Right forelimb (tissue), 1 donor: ENCODE measurements around the gene CACNA1B.
A peak's percentile ranks its signal among the peaks of the same experiment; 100 is the strongest.
"Not testable (repeated sequence)": the region's sequence is repeated elsewhere in the genome, so short reads cannot be mapped to it uniquely, and the experiment has no call there.

Experiments used
- DNase-seq: peaks from one replicate; pipeline ENCODE4 v3.0.0-alpha.2; 2018

CACNA1B gene

DNA sequence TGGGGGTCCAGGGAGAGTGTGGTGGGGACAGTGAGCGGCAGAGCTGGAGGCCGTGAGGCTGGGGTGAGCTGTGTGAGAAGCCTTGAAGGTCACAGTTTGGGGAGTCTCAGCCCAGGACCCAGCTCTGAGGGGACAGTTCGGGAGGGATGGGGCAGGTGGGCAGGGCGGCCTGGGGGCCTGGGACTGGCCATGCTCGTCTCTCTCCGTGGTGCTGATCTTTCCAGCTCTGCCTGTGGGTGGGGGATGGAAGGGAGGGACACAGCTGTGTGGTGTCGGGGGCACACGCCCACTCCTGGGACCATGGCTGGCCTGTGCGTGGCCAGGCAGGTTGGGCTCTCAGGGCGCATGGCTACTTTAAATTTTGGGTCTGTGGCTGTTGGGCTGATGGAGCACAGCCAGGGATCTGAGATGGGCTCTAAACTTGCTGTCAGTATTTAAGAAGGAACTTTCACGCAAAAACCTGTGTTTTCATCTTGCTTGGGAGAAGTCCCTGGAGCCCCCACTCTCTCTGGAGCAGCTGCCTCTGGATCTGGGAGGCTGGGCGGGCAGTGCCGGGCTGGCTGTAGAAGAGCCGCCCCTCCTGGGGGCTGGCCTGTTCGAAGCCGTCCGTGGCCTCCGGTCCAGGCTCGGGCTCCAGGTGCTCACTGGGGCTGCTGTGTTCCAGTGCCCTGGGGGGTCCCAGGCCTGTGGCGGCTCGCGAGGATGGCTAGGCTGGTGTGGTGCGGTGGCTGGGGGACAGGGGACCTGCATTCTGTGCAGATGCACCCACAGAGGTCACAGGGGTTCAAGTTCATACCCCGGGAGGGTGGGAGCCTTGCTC lies 13.4 kb downstream of the CACNA1B start:
- DNase-seq: not testable (repeated sequence)

DNA sequence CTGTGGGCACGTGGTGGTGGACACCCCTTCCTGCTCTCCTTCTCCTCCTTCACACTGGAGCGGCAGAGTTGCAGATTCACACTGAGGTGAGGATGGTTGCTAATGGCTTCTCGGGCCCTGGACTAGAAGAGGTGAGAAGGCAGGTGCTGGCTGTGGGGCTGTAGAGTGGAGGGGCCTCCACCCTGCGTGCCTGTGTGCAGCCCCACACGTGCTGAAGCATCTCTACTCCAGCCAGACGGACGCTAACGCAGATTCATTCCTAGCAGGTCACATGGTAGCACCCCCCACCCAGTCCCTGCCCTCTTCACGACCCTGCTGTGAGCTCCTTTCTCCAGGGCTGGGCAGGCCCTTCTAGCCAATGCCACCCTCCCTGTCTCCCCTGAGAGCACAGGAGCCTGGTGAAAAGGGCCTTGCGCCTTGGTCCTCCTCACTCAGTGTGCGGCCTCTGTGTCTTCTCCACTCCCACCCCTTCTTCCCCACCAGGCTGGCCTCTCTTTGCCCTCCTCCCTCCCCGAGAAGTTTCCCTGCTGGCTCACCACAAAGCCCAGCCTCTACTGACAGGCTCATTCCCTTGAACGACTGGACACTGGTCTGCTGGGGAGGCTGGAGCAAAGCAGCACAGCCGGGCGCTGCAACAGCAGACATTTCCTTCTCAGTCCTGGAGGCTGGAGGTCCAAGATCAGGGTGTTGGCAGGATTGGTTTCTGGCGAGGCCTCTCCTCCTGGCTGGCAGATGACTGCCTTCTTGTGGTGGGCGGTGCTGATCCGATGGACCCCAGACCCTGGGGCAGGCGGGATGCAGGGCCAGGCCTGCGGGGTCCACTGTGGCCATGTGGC lies 14.2 kb downstream of the CACNA1B start:
- DNase-seq: no peak

DNA sequence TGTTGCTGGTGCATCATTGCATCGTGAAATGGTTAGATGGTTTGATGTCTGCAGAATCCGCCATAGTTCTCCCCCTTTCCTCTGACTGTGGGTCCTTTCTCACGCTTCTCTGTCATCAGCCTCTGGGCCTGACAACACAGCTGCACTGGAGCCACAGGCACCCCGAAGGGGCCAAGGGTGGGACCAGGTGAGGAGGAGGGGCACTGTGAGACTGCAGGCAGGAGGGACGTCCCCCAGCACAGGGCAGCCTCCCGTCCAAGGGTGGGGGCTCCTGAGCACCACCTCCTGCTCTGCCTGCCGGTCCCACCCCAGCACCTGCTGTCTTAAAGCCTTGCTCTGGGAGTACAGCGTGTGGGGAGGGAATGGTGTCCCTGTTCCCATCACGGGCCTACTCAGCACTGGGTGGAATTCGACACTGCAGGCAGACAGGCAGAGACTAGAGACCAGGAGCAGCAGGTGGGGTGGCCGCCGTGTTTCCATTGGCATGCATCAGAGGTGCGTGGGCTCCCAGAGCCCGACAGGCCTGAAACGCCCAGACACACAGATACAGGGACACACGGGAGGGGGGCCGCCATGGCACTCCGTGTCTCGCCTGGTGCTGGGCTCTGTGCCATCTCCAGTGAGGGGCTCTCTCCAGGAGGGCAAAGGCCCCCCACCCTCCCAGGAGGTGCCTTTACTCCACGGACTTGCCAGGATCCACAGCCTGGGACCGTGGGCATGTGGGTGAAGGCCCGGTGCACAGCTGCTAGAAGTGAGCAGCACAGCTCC lies 15.0 kb downstream of the CACNA1B start:
- DNase-seq: no peak

DNA sequence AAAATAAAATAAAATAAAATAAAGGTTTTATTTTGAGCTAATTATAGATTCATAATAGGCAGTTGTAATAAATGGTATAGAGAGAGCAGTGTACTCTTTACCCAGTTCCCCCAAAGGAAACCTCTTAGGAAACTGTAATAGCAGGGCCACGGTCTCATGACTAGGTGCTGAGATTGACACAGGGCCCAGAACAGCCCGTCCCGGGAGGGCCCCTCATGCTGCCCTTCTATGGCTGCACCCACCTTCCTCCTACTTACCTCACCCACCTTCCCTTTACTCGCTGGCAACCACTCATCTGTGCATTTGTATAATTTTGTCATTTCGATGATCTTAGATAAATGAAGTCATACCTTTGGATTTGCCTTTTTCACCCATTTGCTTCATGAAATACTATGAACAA lies 16.1 kb downstream of the CACNA1B start:
- no peak for DNase-seq

DNA sequence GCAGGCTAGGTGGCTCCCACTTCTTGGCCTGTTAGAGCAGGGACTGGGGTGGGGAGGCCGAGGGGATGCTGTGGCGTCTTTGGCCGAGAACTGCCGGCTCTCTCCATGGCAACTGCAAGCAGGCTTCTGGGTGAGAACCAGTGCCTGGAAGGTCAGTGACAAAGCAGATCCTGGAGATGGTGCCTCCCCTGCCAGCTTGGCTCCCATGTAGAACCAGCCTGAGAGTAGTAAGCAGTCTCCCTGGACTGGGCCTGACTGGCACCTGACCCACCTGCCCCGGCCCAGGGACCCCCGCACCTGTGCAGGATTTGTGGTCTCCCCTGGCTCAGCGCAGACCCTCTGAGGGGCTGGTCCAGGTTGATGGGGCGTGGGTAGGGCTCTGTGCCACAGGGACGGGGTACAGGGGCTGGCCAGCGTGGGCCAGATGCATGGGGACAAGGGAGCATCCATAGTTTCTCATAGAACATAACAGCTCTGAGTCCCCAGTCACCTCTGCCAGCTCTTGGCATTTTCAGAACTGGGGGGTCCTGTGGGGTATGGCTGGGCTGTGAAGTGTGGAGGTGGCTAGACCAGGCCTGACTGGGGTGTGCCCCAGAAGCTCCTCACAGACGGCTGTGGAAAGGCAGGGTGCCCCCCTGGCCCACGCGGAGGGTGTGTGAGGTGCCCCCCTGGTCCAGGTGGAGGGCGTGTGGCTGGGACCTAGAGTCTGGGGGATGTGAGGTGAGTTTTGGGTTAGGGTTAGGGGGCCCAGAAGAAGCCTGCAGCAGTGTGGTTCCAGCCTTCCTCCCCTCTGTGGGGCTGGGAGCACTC lies 22.2 kb downstream of the CACNA1B start:
- no peak for DNase-seq

DNA sequence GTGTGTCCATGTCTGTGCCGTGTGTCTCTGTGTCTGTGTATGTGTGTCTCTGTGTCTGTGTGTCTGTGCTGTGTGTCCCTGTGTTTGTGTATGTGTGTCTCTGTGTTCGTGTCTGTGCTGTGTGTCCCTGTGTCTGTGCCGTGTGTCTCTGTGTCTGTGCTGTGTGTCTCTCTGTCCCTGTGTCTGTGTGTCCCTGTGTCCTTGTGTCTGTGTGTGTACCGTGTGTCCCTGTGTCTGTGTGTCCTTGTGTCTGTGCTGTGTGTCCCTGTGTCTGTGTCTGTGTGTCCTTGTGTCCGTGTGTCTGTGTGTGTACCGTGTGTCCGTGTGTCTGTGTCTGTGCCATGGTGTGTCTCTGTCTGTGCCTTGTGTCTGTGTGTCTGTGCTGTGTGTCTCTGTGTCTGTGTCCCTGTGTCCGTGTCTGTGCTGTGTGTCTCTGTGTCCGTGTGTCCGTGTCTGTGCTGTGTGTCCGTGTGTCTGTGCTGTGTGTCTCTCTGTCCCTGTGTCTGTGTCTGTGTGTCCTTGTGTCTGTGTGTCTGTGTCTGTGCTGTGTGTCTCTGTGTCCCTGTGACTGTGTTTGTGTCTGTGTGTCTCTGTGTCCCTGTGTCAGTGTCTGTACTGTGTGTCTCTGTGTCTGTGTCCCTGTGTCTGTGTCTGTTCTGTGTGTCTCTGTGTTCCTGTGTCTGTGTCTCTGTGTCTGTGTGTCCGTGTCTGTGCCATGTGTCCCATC lies 23.2 kb downstream of the CACNA1B start:
- DNase-seq: no peak

DNA sequence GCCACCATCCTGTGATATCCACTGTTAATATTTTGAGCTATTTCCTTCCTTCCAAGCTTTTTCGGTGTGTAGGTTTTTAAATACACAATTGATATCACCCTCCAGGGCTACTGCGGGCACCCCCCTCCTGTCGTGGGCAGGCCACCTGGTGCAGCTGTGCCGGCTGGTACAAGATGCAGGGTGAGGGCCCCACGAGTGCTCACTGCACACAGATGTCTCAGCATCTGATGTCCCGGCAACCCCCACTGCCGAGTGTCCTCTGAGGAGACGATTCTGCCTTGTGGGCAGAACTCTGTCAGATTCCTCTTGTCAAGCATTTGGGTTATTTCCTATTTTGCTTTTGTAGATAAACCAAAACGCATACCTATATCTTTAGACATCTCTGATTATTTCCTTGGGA lies 25.1 kb downstream of the CACNA1B start:
- DNase-seq: no peak

DNA sequence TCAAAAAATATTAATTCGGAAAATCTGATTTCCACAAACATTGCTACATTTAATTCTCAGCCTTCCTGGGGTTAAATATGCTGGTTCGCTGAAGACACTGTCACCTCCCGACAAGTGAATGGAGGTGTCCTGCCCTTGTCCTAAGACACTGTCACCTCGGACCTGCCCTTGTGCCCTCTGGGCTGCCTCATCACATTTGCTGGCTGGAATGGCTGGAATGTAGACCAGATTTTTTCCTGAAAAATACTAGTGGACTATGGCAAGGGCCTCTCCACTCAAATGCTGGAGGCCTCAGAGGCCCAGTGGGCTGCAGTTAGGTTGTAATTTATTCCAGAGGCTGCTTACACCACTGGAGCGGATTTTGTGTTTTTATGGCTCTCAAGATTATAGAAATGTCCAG lies 28.2 kb downstream of the CACNA1B start:
- no peak for DNase-seq

DNA sequence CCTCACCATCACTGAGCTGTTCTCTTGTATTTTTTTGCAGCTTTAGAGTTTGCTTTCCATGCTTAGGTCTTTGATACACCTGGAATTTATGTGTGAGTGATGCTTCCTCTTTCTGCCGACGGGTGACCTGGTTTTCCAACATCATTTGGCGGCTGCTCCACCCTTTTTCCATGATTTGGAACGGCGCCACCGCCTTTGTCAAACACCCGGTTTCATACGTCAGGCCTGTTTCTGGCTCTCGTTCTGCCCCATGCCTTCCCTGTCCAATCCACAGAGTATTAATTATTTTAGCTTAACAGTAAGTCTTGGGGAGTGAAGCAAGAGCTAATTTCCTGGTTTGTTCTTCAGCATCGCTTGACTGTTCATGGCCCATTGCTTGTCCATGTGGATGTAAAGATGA lies 30.2 kb downstream of the CACNA1B start:
- DNase-seq: no peak

DNA sequence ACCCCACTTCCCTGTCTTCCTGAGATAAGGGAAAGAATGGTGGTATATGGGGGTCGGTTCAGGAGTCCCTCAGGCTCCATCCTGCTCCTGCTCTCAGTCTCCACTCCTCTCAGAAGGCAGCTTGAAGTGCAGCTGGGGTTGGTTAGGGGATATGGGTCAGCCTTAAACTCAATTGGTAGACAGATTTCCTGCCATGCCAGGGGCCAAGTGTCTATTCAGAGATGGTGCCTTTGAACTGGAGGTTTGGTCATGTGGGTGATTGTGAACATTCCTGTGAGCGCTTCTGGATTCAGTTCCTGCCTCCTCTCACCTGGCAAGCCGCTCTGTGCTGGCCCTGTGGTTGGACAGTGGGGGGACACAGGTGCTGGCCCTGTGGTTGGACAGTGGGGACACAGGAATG lies 35.1 kb downstream of the CACNA1B start:
- no peak for DNase-seq

DNA sequence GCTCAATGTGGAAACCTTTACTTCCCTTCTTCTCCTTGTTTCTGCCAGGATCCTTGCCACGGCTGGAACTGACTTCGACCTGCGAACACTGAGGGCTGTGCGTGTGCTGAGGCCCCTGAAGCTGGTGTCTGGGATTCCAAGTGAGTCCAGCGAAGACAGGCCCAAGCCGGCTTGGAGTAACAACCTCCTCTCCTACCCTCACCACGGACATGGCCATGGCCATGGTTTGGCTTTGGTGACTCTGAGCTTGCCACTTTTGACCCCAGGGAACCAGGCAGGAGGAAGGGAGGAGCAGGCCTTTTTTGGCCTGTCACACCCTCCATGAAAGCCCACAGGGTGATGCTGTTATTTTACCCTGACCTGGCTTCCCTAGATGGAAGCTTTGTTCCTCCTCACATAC lies 35.5 kb downstream of the CACNA1B start:
- no peak for DNase-seq

DNA sequence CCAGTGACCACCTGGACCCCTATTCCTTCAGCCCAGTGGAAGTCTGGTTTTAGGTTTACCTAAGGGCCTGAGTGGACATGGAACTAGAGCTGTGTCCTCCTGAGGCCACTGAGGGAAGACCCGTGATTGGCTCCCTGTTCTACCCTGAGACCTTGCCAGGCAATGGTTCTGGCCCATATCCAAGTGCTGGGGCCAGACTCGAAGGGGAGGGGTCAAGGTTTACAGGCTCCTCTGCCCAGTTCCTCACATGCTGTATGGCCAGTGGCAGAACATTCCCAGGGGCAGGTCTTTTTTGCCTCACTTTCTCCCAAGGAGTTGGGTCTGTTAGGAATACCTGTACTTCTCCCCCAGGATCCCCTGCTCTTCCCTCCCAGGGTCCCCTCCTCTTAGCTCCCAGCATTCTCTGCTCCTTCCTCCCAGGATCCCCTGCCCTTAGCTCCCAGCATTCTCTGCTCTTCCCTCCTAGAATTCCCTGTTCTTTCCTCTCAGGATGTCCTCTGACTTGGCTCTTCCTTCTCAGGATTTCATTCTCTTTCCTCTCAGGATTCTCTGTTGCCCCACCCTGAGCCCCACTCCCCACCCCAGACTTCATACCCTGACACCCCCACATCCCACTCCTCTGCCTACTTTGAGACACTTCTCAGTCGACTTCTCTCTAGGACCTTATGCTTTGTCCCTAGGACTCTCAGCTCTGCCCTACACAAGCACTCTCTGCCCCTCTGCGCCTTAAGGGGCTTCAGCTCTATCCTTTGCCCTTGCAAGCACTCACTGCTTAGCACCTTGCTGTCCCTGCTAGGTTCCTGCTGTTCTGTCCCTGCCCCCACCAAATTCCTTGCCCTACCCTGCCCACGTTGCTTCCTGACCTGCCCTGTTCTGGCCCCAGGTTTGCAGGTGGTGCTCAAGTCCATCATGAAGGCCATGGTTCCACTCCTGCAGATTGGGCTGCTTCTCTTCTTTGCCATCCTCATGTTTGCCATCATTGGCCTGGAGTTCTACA lies 36.5 kb downstream of the CACNA1B start:
- no peak for DNase-seq

DNA sequence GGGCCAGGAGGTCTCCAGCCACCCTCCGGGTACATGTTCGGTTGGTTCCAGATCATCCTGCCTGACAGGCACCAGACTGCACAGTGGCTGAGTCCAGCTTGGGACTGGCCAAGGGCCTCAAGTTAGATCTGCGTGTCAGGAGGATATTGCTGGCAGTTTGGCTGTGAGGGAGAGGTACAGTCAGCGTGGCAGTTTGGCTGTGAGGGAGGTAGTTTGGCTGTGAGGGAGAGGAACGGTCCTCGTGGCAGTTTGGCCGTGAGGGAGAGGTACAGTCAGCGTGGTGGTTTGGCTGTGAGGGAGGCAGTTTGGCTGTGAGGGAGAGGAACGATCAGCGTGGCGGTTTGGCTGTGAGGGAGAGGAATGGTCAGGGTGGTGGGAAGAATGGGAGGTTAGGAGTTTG lies 39.0 kb downstream of the CACNA1B start:
- DNase-seq: no peak

DNA sequence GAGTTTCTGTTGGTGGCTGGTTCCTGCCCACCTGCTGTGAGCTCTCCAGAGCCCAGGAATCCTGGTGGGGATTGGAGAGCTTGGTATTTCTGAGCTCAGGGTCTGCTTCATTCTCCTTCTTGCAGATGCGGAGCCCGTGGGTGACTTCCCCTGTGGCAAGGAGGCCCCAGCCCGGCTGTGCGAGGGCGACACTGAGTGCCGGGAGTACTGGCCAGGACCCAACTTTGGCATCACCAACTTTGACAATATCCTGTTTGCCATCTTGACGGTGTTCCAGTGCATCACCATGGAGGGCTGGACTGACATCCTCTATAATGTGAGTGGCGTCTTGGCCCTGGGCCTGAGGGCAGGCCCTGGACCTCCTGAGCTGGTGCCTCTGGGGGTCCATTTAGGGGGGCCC lies 39.5 kb downstream of the CACNA1B start:
- DNase-seq: no peak

DNA sequence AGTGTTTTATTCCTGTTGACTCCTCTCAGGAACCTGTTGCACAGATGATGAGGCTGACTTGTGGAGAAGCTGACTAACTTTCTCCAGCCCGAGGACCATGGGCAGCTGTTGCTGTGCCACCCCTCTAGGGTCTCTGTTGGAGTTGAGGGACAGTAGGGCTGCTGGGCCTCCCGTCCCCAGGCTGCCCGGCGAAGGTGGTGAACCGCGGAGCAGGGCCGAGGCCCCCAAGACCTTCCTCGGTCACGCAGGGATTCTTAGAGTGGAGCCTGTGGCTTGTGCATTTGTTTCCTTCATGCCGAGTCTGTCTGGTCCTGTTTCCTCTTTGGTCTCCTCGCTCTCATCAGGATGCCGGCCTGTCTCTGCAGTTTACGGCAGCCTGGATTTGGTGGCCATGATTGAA lies 40.2 kb downstream of the CACNA1B start:
- DNase-seq: no peak

DNA sequence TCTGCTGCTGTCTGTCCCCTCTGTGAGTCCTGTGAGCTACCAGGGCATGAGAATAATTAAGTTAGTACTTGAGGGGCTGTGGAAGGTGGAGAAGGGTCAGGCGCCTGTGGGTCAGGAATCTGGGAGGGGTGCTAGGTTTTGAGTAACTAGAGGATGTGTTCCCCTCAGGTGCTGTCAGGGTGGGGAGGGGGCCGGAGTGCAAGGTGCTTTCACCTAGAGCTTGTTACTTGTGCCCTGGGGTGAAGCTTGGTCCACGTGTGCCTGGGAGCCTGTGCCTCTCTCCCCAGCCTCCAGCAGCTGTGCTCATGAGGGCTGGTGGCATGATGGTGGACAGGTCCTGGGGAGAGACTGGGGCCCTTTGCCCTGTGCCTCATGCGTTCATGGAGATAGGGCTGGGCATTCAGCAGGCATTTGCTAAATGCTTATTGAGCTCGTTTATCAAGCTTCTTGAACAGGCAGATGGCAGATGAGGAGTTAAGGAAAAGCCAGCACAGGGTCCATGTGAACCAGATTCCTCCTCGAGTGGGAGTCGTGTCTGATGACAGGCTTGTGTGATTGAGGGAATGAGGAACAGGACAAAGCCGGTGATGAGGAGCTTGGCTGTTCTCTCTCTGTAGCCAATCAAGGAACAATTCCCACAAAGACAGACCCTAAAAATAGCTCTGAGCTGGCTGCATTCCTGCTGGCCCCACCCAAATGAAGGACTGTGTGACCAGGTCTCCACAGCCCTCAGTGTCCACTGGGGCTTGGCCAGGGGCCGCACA lies 40.9 kb downstream of the CACNA1B start:
- peak; percentile 51 for DNase-seq

DNA sequence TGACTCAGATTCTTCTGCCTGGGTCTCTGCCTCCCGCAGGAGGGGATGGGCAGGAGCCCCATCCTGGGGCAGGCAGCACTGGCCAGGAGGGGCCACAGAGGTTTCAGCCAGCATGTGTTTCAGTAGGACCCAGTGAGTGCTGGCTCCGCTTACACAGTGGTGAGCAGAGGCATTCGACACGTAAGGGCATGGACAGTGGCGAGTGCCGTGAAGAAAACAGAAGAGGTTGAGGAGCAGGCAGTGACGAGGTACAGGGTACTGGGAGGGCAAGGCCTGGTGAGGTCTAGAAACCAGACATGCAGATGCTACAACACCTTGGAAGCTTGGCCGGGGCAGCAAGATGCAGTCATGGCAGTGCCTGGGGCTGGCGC lies 41.5 kb downstream of the CACNA1B start:
- DNase-seq: no peak

DNA sequence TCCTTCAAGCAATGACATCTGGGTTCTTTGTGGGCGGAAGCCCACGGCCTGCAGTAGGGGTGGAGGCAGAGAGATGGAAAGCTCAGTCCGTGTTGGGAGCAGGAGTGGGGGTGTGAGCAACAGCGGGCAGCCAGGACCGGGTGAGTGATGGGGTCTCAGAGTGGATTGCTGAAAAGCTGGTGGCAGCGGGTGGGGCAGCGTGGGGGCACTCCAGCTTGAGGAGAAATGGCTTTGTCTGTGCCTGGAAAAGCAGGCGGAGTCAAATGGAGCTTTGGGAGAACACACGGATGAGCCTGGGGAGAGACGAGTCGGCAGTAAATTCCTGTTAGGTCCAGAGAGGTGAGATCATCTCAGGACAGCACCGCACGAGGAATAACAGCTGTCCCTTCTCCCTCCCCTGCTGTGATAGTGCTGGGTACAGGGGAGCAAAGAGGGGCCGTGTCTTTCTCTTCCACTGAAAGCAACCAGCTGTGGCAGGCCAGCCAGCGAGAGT lies 42.1 kb downstream of the CACNA1B start:
- DNase-seq: no peak

DNA sequence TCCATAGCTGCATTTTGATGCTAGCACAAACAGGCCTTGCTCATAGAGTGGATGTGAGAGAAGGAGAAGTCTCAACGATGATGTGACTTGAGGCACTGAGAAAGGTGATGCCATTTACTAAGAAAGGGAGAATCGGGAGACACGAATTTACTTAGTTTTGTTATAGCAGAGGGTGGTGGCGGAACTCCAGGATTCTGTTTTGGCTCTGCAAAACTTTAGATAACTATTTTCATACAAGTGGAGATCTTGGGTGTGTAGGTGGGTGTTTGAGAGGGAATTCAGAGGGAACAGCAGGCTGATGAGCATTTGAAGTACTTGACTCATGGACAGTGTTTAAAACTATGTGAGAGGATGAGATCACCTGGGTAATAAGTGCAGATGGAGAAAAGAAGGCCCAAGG lies 43.2 kb downstream of the CACNA1B start:
- DNase-seq: no peak

DNA sequence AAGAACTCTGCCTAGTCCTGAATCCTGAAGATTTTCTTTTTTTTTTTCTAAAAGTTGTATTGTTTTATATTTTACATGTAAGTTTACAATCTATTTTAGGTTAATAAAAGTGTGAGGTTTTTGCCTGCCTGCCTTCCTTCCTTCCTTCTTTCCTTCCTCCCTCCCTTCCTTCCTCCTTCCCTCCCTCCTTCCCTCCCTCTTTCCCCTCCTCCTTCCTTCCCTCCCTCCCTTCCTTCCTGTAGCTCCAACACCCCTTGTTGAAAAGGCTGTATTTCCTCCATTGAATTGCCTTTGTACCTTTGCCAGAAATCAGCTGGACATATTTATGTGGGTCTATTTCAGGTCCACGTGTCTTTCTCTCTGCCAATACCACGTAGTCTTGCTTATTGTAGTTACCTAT lies 46.6 kb downstream of the CACNA1B start:
- no peak for DNase-seq
